Stimulated activated CD4-positive, alpha-beta T cell treated with anti-CD3 and anti-CD28 coated beads, Interleukin-15, amount 100 ng/mL, for 48 hours (primary cell): Measurements from ENCODE around the gene PPM1F.
"Not testable (repeated sequence)": the region's sequence is repeated elsewhere in the genome, so short reads cannot be mapped to it uniquely, and the experiment has no call there.

Source experiments
- DNase-seq, 2 donors: peaks; one replicate each; pipeline ENCODE4 v3.0.0-alpha.2; 2020; ENCODE audit warnings: low read depth in 2 of 2

PPM1F gene

DNA sequence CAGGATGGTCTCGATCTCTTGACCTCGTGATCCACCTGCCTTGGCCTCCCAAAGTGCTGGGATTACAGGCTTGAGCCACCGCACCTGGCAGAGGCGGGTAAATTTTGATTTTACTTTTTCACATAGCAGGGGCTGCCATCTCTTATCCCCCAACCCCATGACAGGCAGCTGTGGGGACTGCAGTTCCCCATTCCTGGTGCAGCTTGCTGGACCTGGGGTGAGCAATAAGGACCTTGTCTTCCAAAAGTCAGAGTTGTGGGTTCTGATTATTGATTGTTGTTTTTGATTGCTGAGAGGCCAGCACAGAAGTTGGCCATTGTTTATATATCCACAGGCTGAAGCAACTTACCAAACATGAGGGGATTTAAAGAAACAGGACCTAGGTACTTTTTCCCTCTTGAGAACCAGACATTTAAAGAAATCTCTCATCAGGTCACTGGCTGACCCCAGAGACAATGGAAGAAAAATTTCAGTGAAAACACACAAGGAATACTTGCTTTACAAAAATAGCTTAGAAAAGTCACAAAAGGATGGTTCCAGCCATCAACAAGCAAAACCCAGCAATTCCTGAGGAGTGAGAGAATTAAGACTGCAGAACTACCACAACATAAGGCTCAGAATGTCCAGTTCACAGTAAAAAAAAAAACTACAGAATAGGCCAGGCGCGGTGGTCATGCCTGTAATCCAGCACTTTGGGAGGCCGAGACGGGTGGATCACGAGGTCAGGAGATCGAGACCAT, 63.2 kb downstream of the PPM1F start:
- DNase-seq: no peak

DNA sequence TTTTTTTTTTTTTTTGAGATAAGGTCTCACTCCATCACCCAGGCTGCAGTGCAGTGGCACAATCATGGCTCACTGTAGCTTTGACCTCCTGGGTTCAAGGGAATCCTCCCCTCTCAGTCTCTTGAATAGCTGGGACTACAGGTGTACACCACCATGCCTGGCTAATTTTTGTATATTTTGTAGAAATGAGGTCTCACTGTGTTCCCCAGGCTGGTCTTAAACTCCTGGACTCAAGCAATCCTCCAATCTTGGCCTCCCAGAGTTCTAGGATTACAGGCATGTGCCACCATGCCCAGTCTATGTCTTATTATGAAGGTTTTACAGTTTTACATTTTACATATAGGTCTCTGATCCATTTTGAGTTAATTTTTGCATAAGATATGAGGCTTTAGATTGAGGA, 64.8 kb downstream of the PPM1F start:
- DNase-seq: no peak

DNA sequence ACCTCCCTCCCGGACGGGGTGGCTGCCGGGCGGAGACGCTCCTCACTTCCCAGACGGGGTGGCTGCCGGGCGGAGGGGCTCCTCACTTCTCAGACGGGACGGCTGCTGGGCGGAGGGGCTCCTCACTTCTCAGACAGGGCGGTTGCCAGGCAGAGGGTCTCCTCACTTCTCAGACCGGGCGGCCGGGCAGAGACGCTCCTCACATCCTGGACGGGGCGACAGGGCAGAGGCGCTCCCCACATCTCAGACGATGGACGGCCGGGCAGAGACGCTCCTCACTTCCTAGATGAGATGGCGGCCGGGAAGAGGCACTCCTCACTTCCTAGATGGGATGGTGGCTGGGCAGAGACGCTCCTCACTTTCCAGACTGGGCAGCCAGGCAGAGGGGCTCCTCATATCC, 68.7 kb downstream of the PPM1F start:
- DNase-seq: not testable (repeated sequence)

DNA sequence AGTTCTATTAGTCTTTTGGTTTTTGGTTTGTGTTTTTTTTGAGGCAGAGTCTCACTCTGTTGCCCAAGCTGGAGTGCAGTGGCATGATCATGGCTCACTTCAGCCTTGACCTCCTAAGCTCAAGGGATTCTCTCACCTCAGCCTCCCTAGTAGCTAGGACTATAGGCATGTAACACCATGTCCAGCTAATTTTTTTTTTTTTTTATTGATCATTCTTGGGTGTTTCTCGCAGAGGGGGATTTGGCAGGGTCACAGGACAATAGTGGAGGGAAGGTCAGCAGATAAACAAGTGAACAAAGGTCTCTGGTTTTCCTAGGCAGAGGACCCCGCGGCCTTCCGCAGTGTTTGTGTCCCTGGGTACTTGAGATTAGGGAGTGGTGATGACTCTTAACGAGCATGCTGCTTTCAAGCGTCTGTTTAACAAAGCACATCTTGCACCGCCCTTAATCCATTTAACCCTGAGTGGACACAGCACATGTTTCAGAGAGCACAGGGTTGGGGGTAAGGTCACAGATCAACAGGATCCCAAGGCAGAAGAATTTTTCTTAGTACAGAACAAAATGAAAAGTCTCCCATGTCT, 69.8 kb downstream of the PPM1F start:
- not testable (repeated sequence) for DNase-seq

DNA sequence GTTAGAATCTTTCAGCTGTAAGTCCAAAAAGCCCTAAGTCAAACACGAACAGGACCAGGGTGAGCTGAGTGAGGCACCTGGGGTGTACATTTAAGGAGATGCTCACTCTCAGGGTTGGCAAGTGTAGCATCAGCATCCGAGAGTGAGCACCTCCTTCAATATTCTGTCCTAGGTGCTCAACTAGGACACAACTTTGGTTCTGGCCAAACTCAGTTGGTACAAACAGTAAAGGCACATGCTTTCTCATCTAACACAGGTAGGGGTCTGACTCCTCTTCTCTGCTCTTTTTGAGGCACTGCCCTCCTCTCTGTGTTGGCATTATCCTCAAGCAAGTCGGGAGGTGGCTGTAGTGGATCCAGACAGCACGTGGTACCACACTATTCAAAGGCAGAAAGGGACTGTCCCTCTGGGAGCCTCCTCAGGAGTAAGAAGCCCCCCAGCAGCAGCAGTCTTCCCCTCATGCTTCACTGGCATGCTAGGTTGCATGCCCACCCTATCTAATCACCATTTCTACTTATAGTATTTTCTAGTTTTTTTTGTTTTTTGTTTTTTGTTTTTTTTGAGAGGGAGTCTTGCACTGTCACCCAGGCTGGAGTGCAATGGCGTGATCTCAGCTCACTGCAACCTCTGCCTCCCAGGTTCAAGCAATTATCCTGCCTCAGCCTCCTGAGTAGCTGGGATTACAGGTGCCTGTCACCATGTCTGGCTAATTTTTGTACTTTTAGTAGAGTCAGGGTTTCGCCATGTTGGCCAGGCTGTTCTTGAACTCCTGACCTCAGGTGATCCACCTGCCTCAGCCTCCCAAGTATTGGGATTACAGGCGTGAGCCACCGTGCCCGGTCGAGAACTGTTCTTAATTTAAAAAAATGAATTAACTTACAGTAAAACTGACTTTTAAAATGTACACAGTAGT, 70.6 kb downstream of the PPM1F start:
- no peak for DNase-seq

DNA sequence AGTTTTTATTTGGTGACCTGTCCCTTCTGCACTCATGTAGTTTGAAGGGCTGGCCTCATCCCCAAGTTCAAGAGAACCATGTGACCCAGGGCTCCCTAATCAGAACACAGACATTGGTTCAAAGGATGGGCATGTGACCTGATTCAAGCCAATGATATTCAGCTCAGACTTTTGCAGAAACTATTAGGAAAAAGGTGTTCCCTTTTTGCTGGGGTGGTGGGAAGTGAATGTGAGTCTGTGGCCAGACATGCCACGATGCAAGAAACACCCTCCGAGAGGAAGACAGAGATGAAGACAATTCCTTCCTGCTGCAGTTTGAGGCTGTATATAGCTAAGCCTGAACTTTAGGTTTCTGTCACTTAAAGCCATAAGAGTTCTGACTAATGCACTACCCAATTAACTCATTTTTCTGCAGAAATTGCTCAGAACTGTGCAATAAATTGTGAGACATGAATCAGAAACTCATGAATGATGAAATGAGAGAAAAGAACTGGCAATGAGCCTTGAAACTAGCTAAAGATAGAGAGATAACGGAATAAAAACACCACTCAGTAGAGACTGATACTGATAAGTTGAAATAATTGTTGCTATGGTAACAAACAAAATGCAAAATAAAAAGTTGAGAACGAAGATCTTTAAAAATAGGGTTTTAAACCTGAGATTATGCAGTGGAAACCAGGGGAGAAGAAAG, 76.0 kb downstream of the PPM1F start:
- peak; percentile 26 to 34 for DNase-seq

DNA sequence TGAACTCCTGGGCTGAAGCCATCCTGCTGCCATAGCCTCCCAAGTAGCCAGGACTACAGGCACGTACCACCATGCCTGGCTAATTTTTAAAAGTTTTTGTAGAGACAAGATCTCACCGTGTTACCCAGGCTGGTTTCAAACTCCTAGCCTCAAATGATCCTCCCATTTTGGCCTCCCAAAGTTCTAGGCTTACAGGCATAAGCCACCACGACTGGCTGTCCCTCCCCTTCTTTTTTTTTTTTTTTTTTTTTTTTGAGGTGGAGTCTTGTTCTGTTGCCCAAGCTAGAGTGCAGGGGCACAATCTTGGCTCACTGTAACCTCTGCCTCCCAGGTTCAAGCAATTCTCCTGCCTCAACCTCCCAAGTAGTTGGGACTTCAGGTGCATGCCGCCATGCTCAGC, 77.7 kb downstream of the PPM1F start:
- not testable (repeated sequence) for DNase-seq

DNA sequence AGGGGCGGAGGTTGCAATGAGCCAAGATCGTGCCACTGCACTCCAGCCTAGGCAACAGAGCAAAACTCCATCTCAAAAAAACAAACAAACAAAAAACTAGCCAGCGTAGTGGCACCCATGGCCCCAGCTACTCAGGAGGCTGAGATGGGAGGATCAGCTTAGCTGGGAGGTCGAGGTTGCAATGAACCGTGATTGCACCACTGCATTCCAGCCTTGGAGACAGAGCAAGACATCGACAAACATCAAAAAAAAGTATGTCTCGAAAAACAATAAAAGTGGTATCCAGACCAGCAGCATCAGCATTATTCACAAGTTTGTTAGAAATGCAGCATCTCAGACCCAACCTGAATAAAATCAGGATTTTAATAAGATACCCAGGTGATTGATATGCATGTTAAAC, 79.0 kb downstream of the PPM1F start:
- DNase-seq: no peak

DNA sequence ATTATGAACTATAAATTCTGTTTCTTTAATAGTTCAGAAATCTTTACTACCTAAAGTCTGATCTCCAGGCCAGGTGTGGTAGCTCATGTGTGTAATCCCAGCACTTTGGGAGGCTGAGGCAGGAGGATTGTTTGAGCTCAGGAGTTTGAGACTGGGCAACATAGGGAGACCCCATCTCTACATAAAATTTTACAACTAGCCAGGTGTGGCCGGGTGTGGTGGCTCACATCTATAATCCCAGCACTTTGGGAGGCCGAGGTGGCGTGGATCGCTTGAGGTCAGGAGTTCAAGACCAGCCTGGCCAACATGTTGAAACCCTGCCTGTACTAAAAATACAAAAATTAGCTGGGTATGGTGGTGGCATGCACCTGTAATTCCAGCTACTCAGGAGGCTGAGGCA, 79.9 kb downstream of the PPM1F start:
- not testable (repeated sequence) for DNase-seq
